C1 segment of cervical spinal cord (tissue), 14 donors: ENCODE data around the gene TLL2.
"Not testable (repeated sequence)": the region's sequence is repeated elsewhere in the genome, so short reads cannot be mapped to it uniquely, and the experiment has no call there.

ENCODE experiments used
- DNase-seq, 14 donors: peaks; one replicate each; lab custom pipeline; 2025; lab: John Stamatoyannopoulos, UW

The TLL2 gene

DNA sequence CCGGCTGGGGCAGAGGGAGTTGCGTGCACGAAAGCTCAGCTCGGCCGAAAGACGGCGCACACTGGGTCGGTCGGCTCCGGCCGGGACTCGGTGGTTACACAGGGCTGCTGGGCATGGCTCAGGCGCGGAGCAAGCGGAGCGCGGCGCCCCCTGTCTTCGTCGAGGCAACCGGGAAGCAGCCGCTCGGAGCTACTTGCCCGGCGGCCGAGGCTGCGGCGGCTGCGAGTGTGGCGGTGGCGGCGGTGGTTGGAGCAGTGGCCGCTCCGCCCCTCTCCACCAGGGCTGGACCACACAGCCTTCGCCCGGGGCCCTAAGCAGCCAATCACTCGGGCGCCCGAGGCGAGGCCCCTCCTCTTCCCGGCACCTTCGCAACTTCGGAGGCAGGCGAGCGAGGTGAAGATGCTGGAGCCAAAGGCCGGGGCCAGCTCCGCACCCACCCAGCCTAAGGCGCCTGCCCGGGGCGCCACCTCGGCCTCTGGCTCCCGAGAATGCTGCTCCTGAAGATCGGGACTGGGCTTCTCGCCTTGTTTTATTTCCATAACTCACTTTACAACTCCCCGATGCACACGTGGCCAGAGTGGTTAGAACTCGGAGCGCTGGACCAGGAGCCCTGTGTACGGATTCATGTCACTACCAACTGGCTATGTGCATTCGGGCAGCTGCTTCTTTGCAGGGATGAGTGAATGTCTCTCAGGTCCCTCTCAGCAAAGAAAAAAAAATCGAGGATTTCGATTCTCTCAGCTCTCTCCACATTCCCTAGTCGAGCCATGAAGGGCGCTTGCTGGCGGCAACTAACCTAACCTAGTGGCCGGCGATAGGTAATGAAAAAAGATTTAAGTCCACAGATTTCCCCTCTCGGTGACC is at the start of gene TLL2:
TSS of gene TLL2 (minus strand) at position 229 of the 864 bp plus-strand sequence. CDS start 241 bp downstream, outside the sequence.
- DNase-seq: peak in 13 of 14 donors; percentile 48 to 93 (median 71)

GRCh38 chr10:96560966-96561887 is 47.5 kb upstream of the TLL2 start:
- no peak for DNase-seq

DNA sequence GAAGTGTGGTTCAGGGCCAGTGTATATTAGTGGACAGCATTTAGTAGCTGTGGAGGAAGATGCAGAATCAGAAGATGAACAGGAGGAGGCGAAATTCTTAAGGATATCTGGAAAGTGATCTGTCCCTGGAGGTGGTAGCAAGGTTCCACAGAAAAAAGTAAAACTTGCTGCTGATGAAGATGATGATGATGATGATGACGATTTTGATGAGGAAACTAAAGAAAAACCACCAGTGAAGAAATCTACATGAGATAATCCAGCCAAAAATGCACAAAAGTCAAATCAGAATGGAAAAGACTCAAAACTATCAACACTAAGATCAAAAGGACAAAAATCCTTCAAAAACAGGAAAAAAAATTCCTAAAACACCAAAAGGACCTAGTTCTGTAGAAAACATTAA is 46.8 kb upstream of the TLL2 start:
- no peak for DNase-seq

GRCh38 chr10:96556003-96556402 is 42.3 kb upstream of the TLL2 start:
- DNase-seq: no peak

DNA sequence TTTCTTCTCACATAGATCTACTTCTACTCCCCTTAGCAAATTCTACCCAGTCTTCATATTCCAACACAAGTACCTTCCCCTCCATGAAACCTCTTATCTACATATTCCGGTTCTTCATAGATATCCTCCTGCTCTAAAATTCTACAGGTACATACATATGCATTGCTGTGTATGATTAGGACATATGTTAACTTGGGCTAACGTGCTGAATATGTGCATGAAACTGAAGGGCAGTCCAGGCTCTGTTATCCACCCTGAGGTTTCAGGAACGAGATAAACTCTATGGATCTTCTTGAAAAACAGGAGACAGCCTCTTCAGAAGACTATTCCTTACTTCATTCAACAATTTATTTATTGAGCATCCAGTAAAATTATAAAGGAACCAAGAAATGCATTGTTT is 41.6 kb upstream of the TLL2 start:
- no peak for DNase-seq

DNA sequence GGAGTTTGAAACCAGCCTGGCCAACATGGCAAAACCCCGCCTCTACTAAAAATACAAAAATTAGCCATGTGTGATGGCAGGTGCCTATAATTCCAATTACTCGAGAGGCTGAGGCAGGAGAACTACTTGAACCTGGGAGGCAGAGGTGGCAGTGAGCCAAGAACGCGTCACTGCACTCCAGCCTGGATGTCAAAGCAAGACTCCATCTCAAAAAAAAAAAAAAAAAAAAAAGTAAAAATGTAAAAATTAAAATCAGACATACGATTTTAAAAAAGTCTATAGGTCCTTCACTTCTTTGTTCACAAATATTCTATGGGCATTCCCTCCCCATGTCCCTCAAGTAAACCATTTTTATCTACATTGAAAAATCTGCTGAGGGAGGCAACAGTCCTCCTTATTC is 34.9 kb upstream of the TLL2 start:
- no peak for DNase-seq

DNA sequence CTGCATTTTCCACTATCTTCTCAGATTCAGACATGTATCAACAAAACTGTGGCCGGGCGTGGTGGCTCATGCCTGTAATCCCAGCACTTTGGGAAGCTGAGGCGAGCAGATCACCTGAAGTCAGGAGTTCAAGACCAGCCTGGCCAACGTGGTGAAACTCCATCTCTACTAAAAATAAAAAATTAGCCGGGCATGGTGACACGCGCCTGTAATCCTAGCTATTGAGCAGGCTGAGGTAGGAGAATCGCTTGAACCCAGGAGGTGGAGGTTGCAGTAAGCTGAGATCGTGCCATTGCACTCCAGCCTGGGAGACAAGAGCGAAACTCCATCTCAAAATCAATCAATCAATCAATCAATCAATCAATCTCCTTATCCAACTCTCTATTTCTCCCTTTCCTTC is 31.8 kb upstream of the TLL2 start:
- DNase-seq: not testable (repeated sequence)

GRCh38 chr10:96541921-96542320 is 28.2 kb upstream of the TLL2 start:
- DNase-seq: no peak

- no peak for DNase-seq
Observed at GRCh38 chr10:96540240-96540639, 26.5 kb upstream of the TLL2 start.

GRCh38 chr10:96538683-96539082 is 25.0 kb upstream of the TLL2 start:
- DNase-seq: no peak

DNA sequence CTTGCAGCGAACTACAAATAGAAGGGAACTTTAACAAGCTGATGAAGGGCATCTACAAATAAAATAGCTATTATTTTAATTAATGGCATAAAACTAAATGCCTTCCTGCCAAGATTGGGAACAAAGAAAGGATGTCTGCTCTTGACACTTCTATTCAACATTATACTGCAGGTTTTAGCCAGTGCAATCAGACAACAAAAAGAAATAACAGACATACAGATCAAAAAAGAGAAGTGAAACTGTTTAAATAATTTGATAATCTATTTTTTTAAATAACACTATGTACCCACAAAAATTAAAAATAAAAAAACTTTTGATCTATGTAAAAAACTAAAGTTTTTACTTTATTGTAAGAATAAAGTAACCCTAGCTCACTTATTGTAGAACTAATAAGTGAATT is 22.4 kb upstream of the TLL2 start:
- DNase-seq: no peak

GRCh38 chr10:96532523-96532922 is 18.8 kb upstream of the TLL2 start:
- DNase-seq: no peak

GRCh38 chr10:96529634-96530279 is 16.0 kb upstream of the TLL2 start:
- DNase-seq: no peak

- DNase-seq: peak in 1 of 14 donors; percentile 3
Observed at GRCh38 chr10:96524741-96525140, 11.0 kb upstream of the TLL2 start.

DNA sequence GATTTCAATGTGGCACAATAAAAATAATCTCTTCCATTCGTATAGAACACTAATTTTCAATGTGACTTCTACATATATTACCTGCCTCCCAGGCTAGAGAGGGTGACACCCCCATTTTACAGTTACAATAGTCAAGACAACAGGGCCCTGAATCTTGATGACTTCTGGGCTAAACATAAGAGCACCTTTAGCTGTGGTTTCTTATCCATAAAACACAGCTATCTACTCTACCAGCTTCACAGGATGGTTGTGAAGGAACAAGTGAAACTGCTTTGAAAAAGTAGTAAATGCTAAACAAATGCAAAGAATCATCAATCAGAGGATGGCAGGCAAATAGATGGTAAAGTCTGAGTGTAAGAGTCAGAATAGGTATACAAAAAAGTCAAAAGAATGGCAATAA is 3.6 kb upstream of the TLL2 start:
- DNase-seq: no peak

GRCh38 chr10:96516337-96516736 is 2.6 kb upstream of the TLL2 start:
- no peak for DNase-seq

GRCh38 chr10:96513305-96513697 is 425 bp downstream of the TLL2 start:
- peak in 1 of 14 donors; percentile 42 for DNase-seq

DNA sequence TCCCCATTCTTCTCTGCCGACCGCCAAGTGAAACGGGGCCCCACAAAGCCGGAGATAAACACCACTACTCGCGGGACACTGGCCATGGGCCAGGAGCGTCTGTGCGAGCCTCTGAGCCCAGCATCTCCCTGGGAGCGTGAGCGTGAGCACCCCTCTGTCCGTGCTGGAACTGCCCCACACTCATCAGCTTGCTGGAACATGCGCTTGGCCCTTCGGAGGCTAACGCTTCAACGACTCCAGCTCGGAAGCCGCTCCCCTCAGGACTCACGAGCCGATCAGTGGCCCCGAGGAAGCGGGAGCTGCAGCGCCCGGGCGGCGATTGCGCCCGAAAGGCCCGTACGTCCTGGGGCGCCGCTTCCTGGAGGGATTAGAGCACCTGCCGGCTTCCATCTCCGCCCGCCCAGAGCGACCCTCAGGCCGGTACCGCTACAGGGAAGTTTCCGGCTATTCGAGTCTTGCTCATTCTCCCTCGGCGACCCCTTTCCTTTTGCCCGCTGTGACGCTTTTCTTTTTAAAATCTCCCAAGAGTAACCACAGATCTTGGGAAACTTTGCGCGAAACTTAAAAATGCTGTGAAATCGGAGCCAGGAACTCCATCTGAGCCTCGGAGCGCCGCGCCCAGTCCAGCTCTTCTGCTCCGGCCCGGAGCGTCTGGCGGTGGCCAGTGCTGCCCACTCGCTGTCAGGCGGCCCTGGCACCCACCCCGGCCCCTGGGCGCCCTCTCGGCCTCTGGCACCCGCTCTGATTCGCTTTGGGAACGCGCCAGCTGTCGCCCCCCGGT is 1.0 kb downstream of the TLL2 start:
- DNase-seq: peak in 5 of 14 donors; percentile 11 to 42 (median 20)

DNA sequence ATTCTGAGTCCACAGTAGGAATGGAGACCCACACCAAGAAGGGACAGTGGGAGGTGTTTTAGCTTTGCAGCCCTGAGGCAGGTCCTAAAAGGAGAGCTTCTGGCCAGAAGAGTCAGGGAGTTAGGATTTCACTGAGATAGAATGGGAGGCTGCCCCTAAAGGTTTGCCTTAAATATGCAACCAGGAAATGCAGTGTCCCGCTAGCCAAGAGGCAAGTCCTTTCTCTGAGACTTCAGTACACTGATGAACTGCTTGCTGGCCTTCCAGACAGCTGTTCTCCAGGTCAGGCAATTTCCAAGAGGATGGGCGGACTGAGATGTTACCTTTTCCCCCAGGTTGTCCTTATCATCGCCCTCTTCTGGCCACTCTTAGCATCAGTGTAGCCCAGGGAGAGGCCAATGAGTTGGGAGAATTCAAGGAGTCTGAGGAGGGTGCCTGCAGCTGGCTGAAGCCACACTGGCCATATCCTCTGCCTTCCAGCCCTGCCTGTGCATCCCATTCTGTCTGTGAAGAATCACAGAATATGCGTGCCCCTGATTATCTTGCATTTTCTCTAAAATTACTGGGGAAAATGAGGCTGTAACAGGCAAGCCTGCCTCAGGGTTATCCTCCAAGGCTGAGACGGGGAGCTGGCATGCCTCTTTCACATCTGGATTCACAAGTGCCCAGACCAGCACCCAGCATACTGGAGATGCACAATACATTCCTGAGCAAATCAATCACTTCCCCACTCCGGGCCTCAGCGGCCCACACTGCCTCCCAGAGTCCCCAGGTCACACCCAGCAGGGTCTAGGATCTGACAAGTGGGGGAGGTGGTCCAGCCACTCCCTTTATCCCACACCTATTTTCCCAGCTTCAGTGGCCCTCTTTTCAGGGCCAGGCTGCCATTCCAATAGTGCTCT is 2.4 kb downstream of the TLL2 start:
- peak in 2 of 14 donors; percentile 5 to 15 for DNase-seq

- no peak for DNase-seq
Observed at GRCh38 chr10:96509017-96509641, 4.6 kb downstream of the TLL2 start.
